SH-SY5Y (cell line): ENCODE data around the gene FRMD4A.

Experiments used
- GATA2 ChIP-seq: IDR thresholded peaks from 2 replicates; pipeline ENCODE4 v1.6.1; 2011; ENCODE audit warnings: mild to moderate bottlenecking, low read depth, low read length
- GATA3 ChIP-seq: IDR thresholded peaks from 2 replicates; pipeline ENCODE4 v1.6.1; 2011; ENCODE audit warnings: low read depth, mild to moderate bottlenecking, low read length, moderate library complexity

DNA sequence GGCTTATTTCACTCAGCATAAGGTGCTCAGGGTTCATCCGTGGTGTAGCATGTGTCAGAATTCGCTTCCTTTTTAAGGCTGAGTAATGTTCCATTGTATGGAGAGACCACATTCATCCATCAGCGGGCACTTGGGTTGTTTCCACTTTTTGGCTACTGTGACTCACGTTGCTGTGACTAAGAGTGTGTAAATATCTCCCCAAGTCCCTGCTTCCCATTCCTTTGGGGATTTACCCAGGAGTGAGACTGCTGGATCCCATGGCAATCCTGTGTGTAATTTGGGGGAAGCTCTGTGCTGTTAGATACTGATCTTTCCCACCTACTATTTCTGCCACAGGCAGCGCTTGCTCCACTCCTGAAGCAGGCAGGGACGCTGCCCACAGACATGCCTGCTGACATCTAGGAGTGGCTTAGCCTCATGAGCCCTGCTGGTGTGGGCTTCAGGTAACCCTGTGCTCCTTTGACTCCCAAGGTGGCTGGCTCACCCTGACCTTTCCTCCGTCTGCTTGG is 346.0 kb downstream of the FRMD4A start:
- no peak for TF ChIP-seq GATA2
- TF ChIP-seq GATA3: no peak
